Spleen (tissue), 11 donors: ENCODE data around the gene MCC. TPM values are rescaled to one million over a fixed set of nuclear protein-coding genes. Genes with fewer than 3 reads are reported as not detected.

Source experiments
- DNase-seq: peaks from one replicate; pipeline ENCODE4 v3.0.0-alpha.2; 2020
- H3K27ac ChIP-seq, 8 donors: fragments of 200-600 bp; sonication (generic) in 7 of 8; 1 replicate in 4 of 8; 2 replicates in 4 of 8; pipeline versions ENCODE4 v1.5.0 to v1.8.0; 2016 to 2021; ENCODE audit warnings: inconsistent platforms in 4 of 8, mild to moderate bottlenecking in 4 of 8, moderate library complexity in 1 of 8
- H3K27me3 ChIP-seq, 7 donors: fragments of 200-600 bp; sonication (generic) in 6 of 7; replicated peaks in 1 of 7; 1 replicate in 4 of 7; 2 replicates in 3 of 7; pipeline versions ENCODE4 v1.5.0 to v1.8.0; 2016 to 2021; ENCODE audit warnings: inconsistent platforms in 3 of 7, mild to moderate bottlenecking in 1 of 7
- H3K36me3 ChIP-seq, 6 donors: fragments of 200-600 bp; sonication (generic) in 5 of 6; 1 replicate in 4 of 6; 2 replicates in 2 of 6; pipeline versions ENCODE4 v1.5.0 to v1.8.0; 2016 to 2021; ENCODE audit warnings: inconsistent platforms in 2 of 6
- H3K4me1 ChIP-seq, 6 donors: fragments of 200-600 bp; sonication (generic) in 5 of 6; 1 replicate in 3 of 6; 2 replicates in 3 of 6; pipeline versions ENCODE4 v1.5.0 to v1.8.0; 2016 to 2021; ENCODE audit warnings: inconsistent platforms in 3 of 6
- H3K4me3 ChIP-seq, 8 donors: fragments of 200-600 bp; sonication (generic) in 7 of 8; 1 replicate in 4 of 8; 2 replicates in 4 of 8; pipeline versions ENCODE4 v1.5.0 to v1.8.0; 2016 to 2021; ENCODE audit warnings: inconsistent platforms in 4 of 8, mild to moderate bottlenecking in 4 of 8, moderate library complexity in 2 of 8
- H3K9me3 ChIP-seq, 8 donors: fragments of 200-600 bp; sonication (generic) in 7 of 8; 1 replicate in 4 of 8; 2 replicates in 4 of 8; pipeline versions ENCODE4 v1.5.0 to v1.8.0; 2016 to 2021; ENCODE audit warnings: inconsistent platforms in 4 of 8
- CTCF ChIP-seq, 11 experiments: fragments of 200-600 bp in 7 of 11; fragments of 450-650 bp in 4 of 11; sonication (generic) in 4 of 11; IDR thresholded peaks in 8 of 11; conservative IDR thresholded peaks in 3 of 11; 1 replicate in 7 of 11; 2 replicates in 4 of 11; pipeline versions ENCODE4 v1.4.0 to v1.8.0; 2016 to 2021; ENCODE audit warnings: antibody characterized with exemption in 11 of 11, inconsistent platforms in 4 of 11, mild to moderate bottlenecking in 1 of 11
- POLR2A ChIP-seq, 3 donors: fragments of 450-650 bp; IDR thresholded peaks; one replicate each; pipeline ENCODE4 v1.5.1; 2017; ENCODE audit warnings: antibody characterized with exemption in 3 of 3, mild to moderate bottlenecking in 1 of 3
- POLR2AphosphoS5 ChIP-seq, 3 donors: sonication (generic); formaldehyde crosslinking; IDR thresholded peaks; one replicate each; pipeline ENCODE4 v1.5.1; 2017; ENCODE audit warnings: antibody characterized with exemption in 3 of 3
- WGBS, 5 donors: extraction: QIAGEN DNeasy Blood & Tissue Kit in 3 of 5; methylation state at CpG; one replicate each; pipeline versions ENCODE4 v1.1.5 to v1.1.7; 2013 to 2018; 5-methylcytosine and 5-hydroxymethylcytosine counted together
- intact Hi-C: fragments of 100-400 bp; cut with DNase I; formaldehyde crosslinking; loops from one replicate; pipeline ENCODE4 v1.15.0; 2023; ENCODE audit warnings: low total_unique reads
- polyA plus RNA-seq, 3 donors: library from polyadenylated mRNA; stranded (reverse); fragments of 200-250 nt; gene quantifications; one replicate each; pipeline ENCODE4 v1.2.1, GENCODE V29; 2013
- total RNA-seq, 7 donors: library from RNA; depleted of rRNA in 3 of 7; stranded (reverse); fragments of >200 nt in 3 of 7; fragmentation: NEBNext Ultra II Directional in 4 of 7; extraction: Animal tissue kit (Norgen Biotek cat#: 25700) in 4 of 7; gene quantifications; one replicate each; pipeline versions ENCODE4 v1.1.0 to v1.2.1, GENCODE V29; 2016 to 2021
- donor health status: healthy with polysubstance abuse.
- donor health status: DM: no; HTN: no; CAD: no; lungs with moderate emphysema.
- donor health status: DM: no; HTN: no; CAD: no.
- donor health status: Bipolar disorder and iron deficiency.
- donor health status: healthy.
- donor health status: DM: no; HTN: no; CAD: no.
- donor health status: DM: yes; HTN: yes; CAD: no.

MCC gene
- total and polyA plus RNA-seq, 10 donors, result 1.3 to 32.8 (median 15.8) TPM

GRCh38 chr5:113085084-113085414 is 403.2 kb downstream of the MCC start:
- no peak for DNase-seq
- Histone ChIP-seq H3K4me3 (no peak overlapping the region), H3K4me1 (peaks cover 0 to 3% (median 0%) of the 10 kb centered on the region in 6 donors), H3K27ac (no peak overlapping the region), H3K36me3 (peaks cover 0 to 17% (median 6%) of the 10 kb centered on the region in 6 donors), H3K9me3 (no peaks in the 10 kb centered on the region), H3K27me3 (no peaks in the 10 kb centered on the region)
- 79 to 94% (median 85%) methylated on average over 2 to 8 of the region's 8 CpGs for WGBS, 5 donors
- TF ChIP-seq POLR2AphosphoS5 (IDR thresholded peaks at IDR 0.05) (no peak), CTCF (IDR thresholded peaks at IDR 0.05 in 8 of 11, conservative IDR thresholded peaks at IDR 0.05 in 3 of 11) (no peak), POLR2A (IDR thresholded peaks at IDR 0.05) (no peak)
- intact Hi-C loops, result no loop called here

- no peak for DNase-seq
- 40 to 68% (median 53%) methylated on average over 3 of the region's 3 CpGs for WGBS, 5 donors
- TF ChIP-seq POLR2A (IDR thresholded peaks at IDR 0.05) (no peak), CTCF (IDR thresholded peaks at IDR 0.05 in 8 of 11, conservative IDR thresholded peaks at IDR 0.05 in 3 of 11) (no peak), POLR2AphosphoS5 (IDR thresholded peaks at IDR 0.05) (peak in 1 of 3 donors; percentile 44)
Measured at GRCh38 chr5:113084402-113085083, 403.7 kb downstream of the MCC start.

GRCh38 chr5:113083481-113083880 is 404.8 kb downstream of the MCC start:
- Histone ChIP-seq H3K9me3 (no peaks in the 10 kb centered on the region), H3K27ac (no peak overlapping the region), H3K4me1 (peaks cover 0 to 3% (median 0%) of the 10 kb centered on the region in 6 donors), H3K36me3 (peaks cover 0 to 17% (median 6%) of the 10 kb centered on the region in 6 donors), H3K27me3 (no peaks in the 10 kb centered on the region), H3K4me3 (no peak overlapping the region)
- TF ChIP-seq CTCF (IDR thresholded peaks at IDR 0.05 in 8 of 11, conservative IDR thresholded peaks at IDR 0.05 in 3 of 11) (no peak), POLR2A (IDR thresholded peaks at IDR 0.05) (no peak), POLR2AphosphoS5 (IDR thresholded peaks at IDR 0.05) (no peak)
- no peak for DNase-seq
- intact Hi-C loops, result no loop called here

More at GRCh38 chr5:113084402-113085083, 403.7 kb downstream of the MCC start:
- Histone ChIP-seq H3K4me1 (peaks cover 0 to 3% (median 0%) of the 10 kb centered on the region in 6 donors), H3K4me3 (no peak overlapping the region), H3K27ac (no peak overlapping the region), H3K9me3 (no peaks in the 10 kb centered on the region), H3K27me3 (no peaks in the 10 kb centered on the region), H3K36me3 (peaks cover 0 to 17% (median 6%) of the 10 kb centered on the region in 6 donors)
- intact Hi-C loops, result no loop called here

- Histone ChIP-seq H3K27ac (no peak overlapping the region), H3K27me3 (no peaks in the 10 kb centered on the region), H3K4me1 (peaks cover 0 to 3% (median 0%) of the 10 kb centered on the region in 6 donors), H3K36me3 (peaks cover 0 to 17% (median 6%) of the 10 kb centered on the region in 6 donors), H3K4me3 (no peak overlapping the region), H3K9me3 (no peaks in the 10 kb centered on the region)
- no peak for TF ChIP-seq CTCF (IDR thresholded peaks at IDR 0.05 in 8 of 11, conservative IDR thresholded peaks at IDR 0.05 in 3 of 11)
- no peak for TF ChIP-seq POLR2AphosphoS5 (IDR thresholded peaks at IDR 0.05)
- TF ChIP-seq POLR2A (IDR thresholded peaks at IDR 0.05), result no peak
- intact Hi-C loops, result no loop called here
- 86 to 93% (median 90%) methylated on average over 7 of the region's 7 CpGs for WGBS, 5 donors
- no peak for DNase-seq
Measured at GRCh38 chr5:113082547-113082905, 405.7 kb downstream of the MCC start.
